H1 (cell line): ENCODE results near the gene FAAP100. TPM values are rescaled to one million over a fixed set of nuclear protein-coding genes. Genes with fewer than 3 reads are reported as not detected.

Experiments used
- CTCF ChIA-PET: fragments of 300-600 bp; sonication (Branson Sonifier 250); formaldehyde crosslinking; loops from one replicate; lab custom pipeline; 2021; ENCODE audit not compliant: partially characterized antibody; lab: Charles Lee
- POLR2A ChIA-PET: fragments of 300-600 bp; sonication (Branson Sonifier 250); formaldehyde crosslinking; loops from one replicate; lab custom pipeline; 2021; ENCODE audit warnings: inconsistent platforms; ENCODE audit not compliant: partially characterized antibody; lab: Charles Lee
- DNase-seq, 2 experiments: peaks; one replicate each; pipeline versions ENCODE4 v3.0.0 to v3.0.0-alpha.2; 2010 to 2022; ENCODE audit warnings: low spot score in 2 of 2, low read depth in 1 of 2, mixed read lengths in 1 of 2
- FAIRE-seq: peaks from 2 replicates; lab custom pipeline; 2011; peaks lifted over from hg19 to GRCh38; lab: Jason Lieb, UNC
- H2AFZ ChIP-seq: 2 replicates; pipeline ENCODE4 v1.8.1; 2012; ENCODE audit warnings: low read length, inconsistent platforms
- H2AK5ac ChIP-seq: 2 replicates; pipeline ENCODE4 v1.6.1; 2013; ENCODE audit warnings: low read depth, low read length
- H2BK120ac ChIP-seq: replicated peaks from 2 replicates; pipeline ENCODE3; 2013; ENCODE audit warnings: low read depth, low read length, inconsistent platforms
- H2BK12ac ChIP-seq: 2 replicates; pipeline ENCODE4 v1.6.1; 2013; ENCODE audit warnings: low read depth, low read length
- H2BK15ac ChIP-seq: 2 replicates; pipeline ENCODE4 v1.6.1; 2013; ENCODE audit warnings: low read length
- H2BK20ac ChIP-seq: 2 replicates; pipeline ENCODE4 v1.6.1; 2013; ENCODE audit warnings: low read length
- H2BK5ac ChIP-seq: 2 replicates; pipeline ENCODE4 v1.6.1; 2013; ENCODE audit warnings: low read depth, low read length
- H3K14ac ChIP-seq: 2 replicates; pipeline ENCODE4 v1.6.1; 2013; ENCODE audit warnings: inconsistent platforms; ENCODE audit not compliant: insufficient read length
- H3K18ac ChIP-seq: 2 replicates; pipeline ENCODE4 v1.6.1; 2013; ENCODE audit warnings: low read length; ENCODE audit errors: extremely low read depth
- H3K23ac ChIP-seq: 2 replicates; pipeline ENCODE4 v1.6.1; 2013; ENCODE audit warnings: inconsistent platforms; ENCODE audit not compliant: insufficient read length
- H3K23me2 ChIP-seq: 2 replicates; pipeline ENCODE4 v1.6.1; 2013; ENCODE audit warnings: low read depth, low read length
- H3K27ac ChIP-seq: 2 replicates; pipeline ENCODE4 v1.6.1; 2011; ENCODE audit warnings: low read depth, low read length, inconsistent platforms
- H3K27me3 ChIP-seq, 4 experiments: replicated peaks in 1 of 4; 1 replicate in 1 of 4; 2 replicates in 3 of 4; pipeline versions ENCODE4 v1.6.1 to v1.8.1; 2011 to 2013; ENCODE audit warnings: low read length in 3 of 4, mild to moderate bottlenecking in 3 of 4, inconsistent platforms in 2 of 4, mixed read lengths in 2 of 4, moderate library complexity in 1 of 4; ENCODE audit not compliant: control insufficient read depth in 3 of 4, insufficient read depth in 3 of 4; ENCODE audit errors: extremely low read depth in 1 of 4
- H3K36me3 ChIP-seq, 4 experiments: 2 replicates each; pipeline versions ENCODE4 v1.6.1 to v1.8.1; 2011 to 2013; ENCODE audit warnings: mild to moderate bottlenecking in 4 of 4, low read length in 3 of 4, moderate library complexity in 2 of 4, control low read depth in 1 of 4, inconsistent platforms in 1 of 4; ENCODE audit not compliant: insufficient read depth in 4 of 4, control insufficient read depth in 2 of 4
- H3K4ac ChIP-seq: replicated peaks from 2 replicates; pipeline ENCODE3; 2013; ENCODE audit warnings: low read length, low read depth, mixed read lengths, inconsistent platforms; ENCODE audit not compliant: insufficient read length
- H3K4me1 ChIP-seq, 4 experiments: replicated peaks in 1 of 4; 1 replicate in 1 of 4; 2 replicates in 3 of 4; pipeline versions ENCODE4 v1.6.1 to v1.8.1; 2011 to 2013; ENCODE audit warnings: low read length in 3 of 4, inconsistent platforms in 2 of 4, mixed read lengths in 1 of 4; ENCODE audit not compliant: insufficient read depth in 4 of 4, control insufficient read depth in 3 of 4
- H3K4me2 ChIP-seq, 2 experiments: 2 replicates each; pipeline versions ENCODE4 v1.6.1 to v1.8.1; 2011 to 2013; ENCODE audit warnings: low read depth in 2 of 2, low read length in 2 of 2, control low read depth in 1 of 2, inconsistent platforms in 1 of 2, mild to moderate bottlenecking in 1 of 2; ENCODE audit not compliant: insufficient read depth in 1 of 2
- H3K4me3 ChIP-seq, 4 experiments: fragments of 200-600, 300-600 bp in 1 of 4; sonication (generic), shearing (Covaris generic), sonication (Bioruptor Twin) in 1 of 4; 2 replicates each; pipeline versions ENCODE4 v1.5.1 to v1.8.1; 2011 to 2016; ENCODE audit warnings: low read length in 4 of 4, low read depth in 3 of 4, control low read depth in 2 of 4, inconsistent platforms in 2 of 4, mild to moderate bottlenecking in 2 of 4, mixed read lengths in 1 of 4, moderate library complexity in 1 of 4; ENCODE audit not compliant: insufficient read depth in 2 of 4; ENCODE audit errors: extremely low read depth in 1 of 4
- H3K56ac ChIP-seq: replicated peaks from 2 replicates; pipeline ENCODE3; 2013; ENCODE audit warnings: low read depth, mild to moderate bottlenecking, mixed read lengths, low read length, inconsistent platforms; ENCODE audit not compliant: insufficient read length
- H3K79me1 ChIP-seq: 2 replicates; pipeline ENCODE4 v1.6.1; 2013; ENCODE audit warnings: low read depth, low read length, control low read depth
- H3K79me2 ChIP-seq, 2 experiments: 2 replicates each; pipeline versions ENCODE4 v1.6.1 to v1.8.1; 2012 to 2013; ENCODE audit warnings: low read length in 2 of 2, mild to moderate bottlenecking in 2 of 2, inconsistent platforms in 1 of 2; ENCODE audit not compliant: insufficient read depth in 2 of 2, control insufficient read depth in 1 of 2
- H3K9ac ChIP-seq, 4 experiments: replicated peaks in 1 of 4; 1 replicate in 1 of 4; 2 replicates in 3 of 4; pipeline versions ENCODE4 v1.6.1 to v1.8.1; 2011 to 2013; ENCODE audit warnings: low read depth in 3 of 4, low read length in 3 of 4, control low read depth in 2 of 4, mild to moderate bottlenecking in 2 of 4, moderate library complexity in 2 of 4, inconsistent platforms in 1 of 4; ENCODE audit errors: extremely low read depth in 1 of 4
- H3K9me3 ChIP-seq, 2 experiments: 2 replicates each; pipeline versions ENCODE4 v1.6.1 to v1.8.1; 2012 to 2013; ENCODE audit warnings: mild to moderate bottlenecking in 2 of 2, moderate library complexity in 2 of 2, control low read depth in 1 of 2, inconsistent platforms in 1 of 2, low read depth in 1 of 2, low read length in 1 of 2, mixed read lengths in 1 of 2; ENCODE audit not compliant: insufficient read depth in 2 of 2
- H4K20me1 ChIP-seq, 2 experiments: replicated peaks in 1 of 2; 2 replicates each; pipeline versions ENCODE3 to v1.8.1; 2011 to 2013; ENCODE audit warnings: inconsistent platforms in 2 of 2, low read length in 2 of 2, mild to moderate bottlenecking in 1 of 2; ENCODE audit not compliant: insufficient read depth in 2 of 2, control insufficient read depth in 1 of 2
- H4K5ac ChIP-seq: 2 replicates; pipeline ENCODE4 v1.6.1; 2013; ENCODE audit warnings: low read length, low read depth, mixed read lengths, inconsistent platforms; ENCODE audit not compliant: insufficient read length
- H4K8ac ChIP-seq: 2 replicates; pipeline ENCODE4 v1.8.0; 2013; ENCODE audit warnings: mild to moderate bottlenecking, moderate library complexity, low read length, inconsistent platforms; ENCODE audit not compliant: insufficient read depth; ENCODE audit errors: extremely low read depth
- H4K91ac ChIP-seq: replicated peaks from 2 replicates; pipeline ENCODE3; 2013; ENCODE audit warnings: low read length, mixed read lengths, inconsistent platforms; ENCODE audit not compliant: insufficient read length
- BCL11A ChIP-seq, 2 experiments: IDR thresholded peaks; one replicate each; pipeline ENCODE4 v1.6.1; 2011; ENCODE audit warnings: low read depth in 2 of 2, low read length in 2 of 2, mild to moderate bottlenecking in 2 of 2
- CHD2 ChIP-seq: IDR thresholded peaks from 2 replicates; pipeline ENCODE4 v1.6.1; 2012; ENCODE audit warnings: low read length, improper control_type of control experiment
- RAD21 ChIP-seq, 2 experiments: IDR thresholded peaks in 1 of 2; conservative IDR thresholded peaks in 1 of 2; 2 replicates each; pipeline ENCODE4 v1.6.1; 2011; ENCODE audit warnings: low read depth in 2 of 2, low read length in 2 of 2, improper control_type of control experiment in 1 of 2, inconsistent platforms in 1 of 2, mild to moderate bottlenecking in 1 of 2, moderate library complexity in 1 of 2
- SAP30 ChIP-seq: fragments of 300-600 bp; sonication (generic); IDR thresholded peaks from 2 replicates; pipeline ENCODE4 v1.7.1; 2012; ENCODE audit warnings: low read length, moderate library complexity, mild to moderate bottlenecking, inconsistent platforms; ENCODE audit not compliant: insufficient read depth, insufficient replicate concordance
- SIX5 ChIP-seq: IDR thresholded peaks from 2 replicates; pipeline ENCODE4 v1.6.1; 2011; ENCODE audit warnings: mild to moderate bottlenecking, low read depth, low read length
- WGBS, 2 experiments: shearing (Covaris generic) in 1 of 2; methylation state at CpG; one replicate each; pipeline versions ENCODE4 v1.1.6 to v1.1.7; 2013 to 2015; ENCODE audit warnings: low lambda C conversion rate in 2 of 2, mixed read lengths in 2 of 2, inconsistent platforms in 1 of 2, low coverage in 1 of 2, missing lambda C conversion rate in 1 of 2; ENCODE audit not compliant: insufficient replicate concordance in 2 of 2, insufficient coverage in 1 of 2, insufficient read length in 1 of 2; ENCODE audit errors: extremely low coverage in 1 of 2, missing lambda C conversion rate in 1 of 2; 5-methylcytosine and 5-hydroxymethylcytosine counted together
- polyA plus RNA-seq, 7 experiments: library from polyadenylated mRNA; depleted of rRNA in 3 of 7; stranded (reverse) in 5 of 7; unstranded in 2 of 7; fragments of >200 nt in 5 of 7; fragments of 200-250 nt in 2 of 7; gene quantifications; 1 replicate in 5 of 7; 2 replicates in 1 of 7; 4 replicates in 1 of 7; pipeline versions ENCODE4 v1.2.1 to v1.2.3, GENCODE V29; 2011 to 2013; ENCODE audit warnings: missing spikeins in 2 of 7, mixed read lengths in 2 of 7
- total RNA-seq: library from RNA; stranded (reverse); fragmentation: NEBNext Ultra II Directional; extraction: Animal tissue kit (Norgen Biotek cat#: 25700); gene quantifications from 2 replicates; pipeline ENCODE4 v1.2.1, GENCODE V29; 2021

Gene FAAP100
- total and polyA plus RNA-seq, 2 of the 8 experiments (the other 6 are each of a cell fraction or from before 2014, with no cell fraction given), result 23.2 to 41.8 TPM

- Histone ChIP-seq H3K79me1 (no peaks in the 10 kb centered on the region; the same call in 1 of the 2 replicates), H4K5ac (no peak overlapping the region), H4K91ac (no peak overlapping the region), H4K20me1 (peaks cover 9 to 13% of the 10 kb centered on the region in 2 experiments), H3K36me3 (peaks cover 7 to 24% (median 23%) of the 10 kb centered on the region in 4 experiments), H3K79me2 (0 out of 4 replicates have a peak, but pooled peaks cover 0 to 2% of the 10 kb centered on the region in 2 experiments), H3K4me3 (no peak overlapping the region), H2AK5ac (no peak overlapping the region), H2BK5ac (peak overlapping the region; percentile 44; the same call in 1 of the 2 replicates), H2BK12ac (no peak overlapping the region), H3K23me2 (no peaks in the 10 kb centered on the region), H2BK120ac (no peak overlapping the region), H3K4ac (no peak overlapping the region), H3K56ac (no peak overlapping the region), H3K4me2 (no peak overlapping the region), H3K18ac (no peak overlapping the region), H3K9me3 (no peaks in the 10 kb centered on the region), H3K9ac (no peak overlapping the region), H2AFZ (no peak overlapping the region), H3K27me3 (no peaks in the 10 kb centered on the region), H3K14ac (no peak overlapping the region), H3K23ac (no peak overlapping the region), H2BK20ac (no peak overlapping the region), H4K8ac (no peak overlapping the region), H3K27ac (no peak overlapping the region), H2BK15ac (no peak overlapping the region), H3K4me1 (no peaks in the 10 kb centered on the region)
- TF ChIP-seq BCL11A (IDR thresholded peaks at IDR 0.05; ENCODE audit: low read depth in 2 of 2, low read length in 2 of 2) (no peak), RAD21 (IDR thresholded peaks at IDR 0.05 in 1 of 2, conservative IDR thresholded peaks at IDR 0.05 in 1 of 2; ENCODE audit: low read depth in 2 of 2, low read length in 2 of 2) (no peak), SAP30 (no peak), SIX5 (no peak), CHD2 (no peak)
- POLR2A ChIA-PET, result interaction anchor here (1.1 to 3.1 kb wide), 3 partner anchors 11 to 16 kb away, joined by 3 to 14 read pairs (median 6); no protein-coding TSS in a partner anchor
- 94% methylated on average over 5 of the region's 5 CpGs; no CpG with 5 or more reads in 1 of the 2 experiments for WGBS, 2 experiments
- CTCF ChIA-PET, result interaction anchor here (0.5 to 5.1 kb wide), 2 partner anchors 19 to 24 kb away, joined by 3 to 31 read pairs; no protein-coding TSS in a partner anchor
- DNase-seq, result no peak
- FAIRE-seq, result no peak
These were observed 30.2 kb upstream of the FAAP100 start for GRCh38 chr17:81582341-81582740.
